Right kidney (tissue), 9 donors: ENCODE measurements around the gene INSYN2A.

Experiments
- DNase-seq: peaks from one replicate; pipeline ENCODE4 v3.0.0-alpha.2; 2016
- long read RNA-seq, 8 donors: transcript quantifications; one replicate each; lab custom pipeline, GENCODE V29; 2026

INSYN2A gene, protein sequence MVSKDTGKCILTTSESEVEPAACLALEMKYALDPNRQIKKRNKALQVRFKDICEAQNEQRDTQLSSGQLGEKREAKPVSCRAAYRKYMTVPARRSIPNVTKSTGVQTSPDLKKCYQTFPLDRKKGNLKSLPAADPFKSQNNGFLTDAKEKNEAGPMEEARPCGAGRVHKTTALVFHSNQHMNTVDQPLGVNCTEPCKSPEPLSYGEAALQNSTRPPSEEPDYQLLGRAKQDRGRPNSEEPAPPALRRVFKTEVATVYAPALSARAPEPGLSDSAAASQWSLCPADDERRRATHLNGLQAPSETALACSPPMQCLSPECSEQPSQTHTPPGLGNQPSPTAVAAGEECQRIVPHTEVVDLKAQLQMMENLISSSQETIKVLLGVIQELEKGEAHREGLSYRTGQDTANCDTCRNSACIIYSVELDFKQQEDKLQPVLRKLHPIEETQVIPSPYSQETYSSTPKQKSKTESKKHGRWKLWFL
- long read RNA-seq, donor 1, result 0 reads
- long read RNA-seq, donor 2, result 0 reads
- long read RNA-seq, donor 3, partial matches to known transcripts, result 65 of 65 reads
- long read RNA-seq, donor 3, other reads (novel, unspliced or antisense), result 0 of 65 reads
- long read RNA-seq, donor 4, result 0 reads
- long read RNA-seq, donor 5, result 0 reads
- long read RNA-seq, donor 6, result 0 reads
- long read RNA-seq, donor 7, result 0 reads
- long read RNA-seq, donor 8, full-length matches to known transcripts, result 1 of 1 reads
- long read RNA-seq, donor 8, partial matches to known transcripts, result 0 of 1 reads
- long read RNA-seq, donor 8, other reads (novel, unspliced or antisense), result 0 of 1 reads

DNA sequence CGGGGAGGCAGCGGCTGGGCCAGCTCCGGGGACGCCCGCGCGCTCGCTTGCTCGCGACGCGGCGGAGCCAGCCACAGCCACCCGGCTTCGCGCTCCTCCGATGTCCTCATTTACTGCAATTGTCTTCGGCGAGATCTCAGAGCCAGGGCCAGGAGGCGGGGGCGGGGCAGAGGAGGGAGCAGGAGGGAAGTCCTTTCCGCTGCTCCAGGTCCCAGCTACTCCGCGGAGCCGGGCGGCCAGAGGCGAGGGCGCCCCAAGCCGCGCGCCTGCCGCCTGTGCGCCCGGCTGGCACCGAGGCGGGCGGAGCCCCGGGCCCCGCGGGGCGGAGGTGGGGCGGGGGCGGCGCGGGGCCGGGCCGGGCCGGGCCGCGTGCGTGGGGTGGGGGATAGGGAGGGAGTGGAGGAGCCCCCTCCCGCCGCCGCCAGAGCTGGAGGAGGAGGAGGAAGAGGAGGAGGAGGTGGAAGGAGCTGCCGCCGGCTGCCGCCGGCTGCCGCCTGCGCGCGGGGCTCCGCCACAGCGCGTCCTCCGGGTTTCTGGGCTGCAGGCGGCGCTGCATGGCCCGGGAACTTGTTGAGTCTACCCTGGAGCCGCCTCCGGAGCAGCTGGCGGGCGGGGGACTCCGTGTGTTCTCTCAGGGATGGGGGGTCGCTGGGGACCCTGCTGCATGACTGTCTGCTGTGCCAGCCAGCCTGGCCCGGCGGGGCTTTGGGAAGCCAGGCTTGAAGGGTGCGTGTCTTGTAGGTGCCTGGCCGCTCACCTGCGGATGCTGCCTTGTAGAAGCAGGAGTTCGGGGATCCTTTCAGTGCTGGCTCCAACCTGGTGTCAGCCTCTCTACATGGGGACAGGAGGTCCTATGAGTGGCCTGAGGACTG is at the start of gene INSYN2A:
Gene INSYN2A (minus strand): TSS at position 310 of the 872 bp plus-strand sequence. CDS start 20,196 bp downstream, outside the sequence.
- DNase-seq, result peak; percentile 72

- no peak for DNase-seq
Measured at GRCh38 chr10:127245456-127245855, 49.1 kb upstream of the INSYN2A start.

GRCh38 chr10:127243490-127244272 is 47.3 kb upstream of the INSYN2A start:
- no peak for DNase-seq

GRCh38 chr10:127242914-127243313 is 46.5 kb upstream of the INSYN2A start:
- DNase-seq, result no peak

DNA sequence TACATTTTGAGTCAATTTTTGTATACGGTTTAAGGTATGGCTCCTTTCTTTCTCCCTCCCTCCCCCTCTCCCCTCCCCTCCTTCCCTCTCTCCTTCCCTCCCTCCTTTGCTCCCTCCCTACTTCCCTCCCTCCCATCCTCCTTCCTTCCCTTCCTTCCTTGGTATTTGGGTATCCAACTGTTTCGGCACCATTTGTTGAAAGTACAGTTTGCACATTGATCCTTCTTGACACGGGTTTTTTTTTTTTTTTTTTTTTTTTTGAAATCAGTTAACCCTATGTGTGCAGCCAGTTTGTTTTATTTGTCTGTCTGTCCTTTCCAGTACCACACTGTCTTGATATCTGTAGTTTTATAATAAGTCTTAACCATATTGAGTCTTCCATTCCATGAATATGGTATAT is 39.9 kb upstream of the INSYN2A start:
- DNase-seq, result no peak

DNA sequence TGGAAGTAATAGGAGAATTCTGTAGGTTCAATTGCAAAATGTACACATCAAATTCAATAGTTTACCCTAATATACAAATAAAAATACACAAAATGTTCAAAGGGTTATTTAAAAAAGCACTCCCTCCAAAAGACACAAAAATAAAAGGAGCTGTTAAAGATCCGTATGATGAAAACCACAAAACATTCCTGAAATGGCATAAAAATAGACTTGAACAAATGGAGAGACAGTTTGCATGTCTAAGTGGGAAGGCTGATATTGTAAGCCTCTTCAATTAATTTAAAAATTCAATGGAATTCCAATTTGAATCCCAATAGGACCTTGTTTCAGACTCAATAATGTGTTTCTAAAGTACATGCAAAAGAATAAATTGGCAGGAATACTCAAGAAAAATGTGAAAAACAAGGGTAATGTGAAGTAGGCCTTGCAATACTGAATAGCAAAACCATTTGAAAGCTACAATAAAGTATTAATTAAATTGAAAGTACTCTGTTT is 38.0 kb upstream of the INSYN2A start:
- no peak for DNase-seq

DNA sequence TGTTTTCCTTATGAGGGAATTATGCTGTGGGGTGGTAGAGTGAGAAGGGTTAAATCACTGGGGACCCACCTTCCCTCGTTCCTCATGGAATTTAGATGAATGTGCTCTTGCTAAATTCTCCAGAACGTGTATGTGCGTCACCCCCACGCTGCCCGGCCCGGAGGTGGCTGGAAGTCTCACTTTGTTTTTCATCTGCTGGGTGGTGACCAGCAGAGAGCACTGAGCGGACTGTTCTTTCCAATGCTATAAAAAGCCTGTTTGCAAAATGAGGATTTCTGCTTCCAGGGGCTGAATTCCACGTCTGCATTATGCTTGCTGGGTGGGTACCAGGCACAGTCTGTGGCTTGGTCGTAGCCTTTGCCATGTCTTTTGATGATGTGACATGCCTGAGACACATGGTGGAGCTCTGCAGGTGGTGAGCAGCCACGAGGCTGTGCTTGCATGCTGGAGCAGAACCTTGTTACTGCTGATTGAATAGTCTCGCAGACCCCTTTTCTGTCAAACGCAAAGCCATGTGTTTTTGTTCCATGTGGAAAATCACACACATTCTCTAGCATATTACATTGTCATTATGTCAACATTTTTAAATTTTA is 31.9 kb upstream of the INSYN2A start:
- no peak for DNase-seq

GRCh38 chr10:127227663-127228062 is 31.3 kb upstream of the INSYN2A start:
- DNase-seq, result no peak

DNA sequence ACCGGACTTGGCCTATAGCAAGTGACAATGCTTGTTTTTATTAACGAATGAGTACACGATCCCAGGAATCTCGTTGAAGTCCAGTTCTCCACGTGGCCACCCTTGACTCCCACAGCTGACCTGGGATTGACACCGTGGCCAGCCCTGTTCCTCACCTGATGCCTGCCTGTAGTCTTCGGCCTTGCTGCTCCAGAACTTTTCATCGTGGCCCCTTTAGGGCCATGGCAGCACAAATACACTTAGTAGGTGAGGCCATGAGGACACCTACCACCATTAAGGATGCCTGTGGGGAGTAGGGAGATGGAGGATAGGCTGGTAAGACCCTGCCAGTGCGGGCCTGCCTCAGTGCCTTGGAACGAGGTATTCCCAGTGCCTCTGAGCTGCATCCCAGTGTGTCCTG is 30.6 kb upstream of the INSYN2A start:
- no peak for DNase-seq

DNA sequence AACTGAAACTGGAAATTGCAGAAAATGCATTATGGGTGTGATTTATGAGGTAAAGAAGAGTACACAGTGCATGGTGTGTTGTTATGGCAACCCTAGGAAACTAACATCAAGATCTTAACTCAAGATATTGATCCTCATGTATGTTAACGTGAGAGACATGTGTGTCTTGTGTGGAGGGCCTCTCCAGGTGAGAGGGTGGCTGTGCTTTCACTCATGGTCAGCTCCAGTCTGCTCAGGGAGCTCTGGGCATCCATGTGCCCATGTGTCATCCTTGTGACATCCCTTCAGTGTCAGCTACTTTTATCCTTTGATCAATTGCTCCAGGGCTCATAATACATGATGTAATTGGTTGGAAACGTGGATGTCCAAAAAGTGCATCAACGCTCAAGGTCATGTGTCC is 24.9 kb upstream of the INSYN2A start:
- DNase-seq, result no peak

- no peak for DNase-seq
Measured at GRCh38 chr10:127218658-127219057, 22.3 kb upstream of the INSYN2A start.

DNA sequence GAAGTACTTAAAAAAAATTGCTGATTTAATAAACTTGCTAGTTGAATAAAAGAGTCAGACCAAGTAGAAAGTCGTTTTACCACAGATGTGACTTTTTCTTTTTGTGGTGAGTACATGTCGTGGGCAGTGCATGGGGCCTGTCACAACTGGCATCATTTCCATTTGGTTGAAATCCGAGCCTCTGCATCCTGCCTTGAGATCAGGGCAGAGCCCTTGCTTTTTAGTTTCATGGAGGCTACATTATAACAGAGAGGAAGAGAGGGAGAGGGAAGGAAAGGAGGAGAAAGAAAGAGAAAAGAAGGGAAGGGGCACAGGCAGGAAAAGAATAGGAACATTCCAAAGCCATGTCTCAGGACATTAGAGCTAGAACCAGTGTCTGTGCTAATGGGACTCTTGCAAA is 20.4 kb upstream of the INSYN2A start:
- DNase-seq, result no peak

GRCh38 chr10:127216274-127216673 is 19.9 kb upstream of the INSYN2A start:
- DNase-seq, result no peak

DNA sequence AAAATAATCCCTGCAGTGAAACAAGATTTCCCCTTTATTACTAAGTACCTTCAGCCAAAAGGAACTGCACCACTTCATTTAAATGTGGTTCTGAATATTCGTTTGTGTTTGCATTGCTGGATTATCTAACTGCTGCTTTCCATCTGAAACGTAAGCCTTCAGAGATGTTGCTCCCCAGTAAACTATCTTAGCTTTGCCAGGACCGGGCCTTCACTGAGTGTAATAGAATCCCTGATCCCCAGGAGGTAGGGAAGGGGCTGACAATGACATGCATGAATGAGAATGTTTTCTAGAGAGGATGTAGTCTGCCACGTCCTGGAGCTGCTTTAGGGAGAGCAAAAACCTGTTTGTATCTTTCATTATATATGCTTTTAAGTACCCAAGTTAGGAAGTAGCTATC is 19.5 kb upstream of the INSYN2A start:
- DNase-seq, result no peak

DNA sequence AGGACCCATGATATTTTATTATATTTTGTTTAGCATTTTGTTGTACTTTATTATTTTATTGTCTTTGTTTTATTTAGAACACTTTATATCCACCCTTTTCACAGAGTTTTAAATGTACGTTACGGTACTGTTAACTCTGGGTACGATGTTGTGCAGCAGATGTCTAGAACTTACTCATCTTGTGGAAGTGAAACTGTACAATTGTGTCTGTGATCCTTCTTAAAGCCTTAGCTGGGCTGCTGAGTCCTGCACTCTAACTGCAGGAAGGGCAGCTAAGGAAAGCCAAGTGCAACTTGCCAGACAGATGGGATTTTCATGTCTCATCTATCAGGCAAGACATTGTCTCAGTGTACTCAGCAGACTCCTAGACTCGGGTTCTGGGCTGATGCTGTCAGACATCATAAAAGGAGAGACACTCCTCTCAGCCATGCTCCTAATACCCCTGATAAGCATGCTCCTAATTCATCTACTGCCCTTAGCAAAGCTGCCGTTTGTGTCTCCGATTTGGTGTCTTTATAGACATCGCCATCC is 14.6 kb upstream of the INSYN2A start:
- no peak for DNase-seq

DNA sequence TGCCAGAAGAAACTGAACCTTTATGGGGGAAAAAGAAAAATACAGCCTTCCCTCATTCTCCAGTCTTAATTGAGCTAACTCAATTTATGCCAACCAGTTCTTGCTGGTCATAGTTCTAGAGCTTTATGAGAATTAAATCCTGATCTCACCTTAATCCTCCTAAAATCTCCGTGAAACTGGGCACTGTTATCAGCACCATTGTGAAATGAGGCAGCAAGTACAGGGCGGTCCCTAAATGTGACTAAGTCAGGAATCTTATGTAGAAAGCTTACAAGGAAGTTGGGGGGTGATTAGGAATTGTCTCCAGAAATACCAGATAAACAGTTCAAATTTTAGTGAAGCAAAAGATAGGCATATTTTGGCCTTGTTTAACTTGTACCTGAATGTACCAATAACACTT is 10.7 kb upstream of the INSYN2A start:
- no peak for DNase-seq

GRCh38 chr10:127203067-127203466 is 6.7 kb upstream of the INSYN2A start:
- DNase-seq, result no peak

GRCh38 chr10:127200646-127201045 is 4.3 kb upstream of the INSYN2A start:
- no peak for DNase-seq

DNA sequence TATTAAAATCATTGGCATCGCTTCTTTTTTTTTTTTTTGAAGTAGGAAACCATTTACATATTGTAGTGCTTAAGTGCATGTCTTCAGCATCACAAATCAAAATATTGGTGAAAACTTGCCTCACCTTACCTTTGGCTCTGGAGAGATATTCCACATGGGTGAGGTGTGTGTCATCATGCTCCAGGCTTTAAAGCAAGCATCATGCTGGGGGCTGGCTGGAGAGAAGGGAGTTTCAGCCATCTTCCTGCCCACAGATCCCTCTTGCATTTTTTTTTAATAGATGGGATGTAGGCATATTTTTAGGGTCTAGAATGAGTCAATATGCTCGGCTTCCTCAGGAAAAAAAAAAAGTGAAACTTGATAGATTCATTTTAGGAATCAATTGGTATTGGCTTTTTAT is 2.3 kb upstream of the INSYN2A start:
- no peak for DNase-seq

DNA sequence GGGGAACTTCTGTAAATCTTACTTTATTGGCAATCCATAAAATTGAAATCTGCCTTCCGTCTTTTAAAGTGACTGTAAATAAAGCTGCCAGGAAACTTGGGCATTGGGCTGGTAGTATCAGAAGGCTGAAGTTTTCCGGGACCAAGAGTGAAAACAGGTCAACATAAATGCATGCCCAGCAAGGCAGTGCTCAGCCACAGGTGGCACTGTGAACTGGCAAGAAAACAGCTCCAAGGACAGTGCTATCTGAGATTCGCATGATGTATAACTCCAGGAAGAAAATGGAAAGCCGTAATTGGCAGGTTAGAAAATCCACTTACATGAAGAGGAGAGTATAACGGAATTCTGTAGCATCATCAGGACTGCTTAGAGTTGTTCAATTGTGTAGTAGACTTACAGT is 1.9 kb upstream of the INSYN2A start:
- DNase-seq, result no peak

- DNase-seq, result no peak
Measured at GRCh38 chr10:127197154-127197432, 702 bp upstream of the INSYN2A start.
